Heart left ventricle (tissue), 13 donors: Measurements from ENCODE around the gene ZNF432.

Experiments
- CTCF ChIP-seq, 12 donors: fragments of 200-600 bp; sonication (generic) in 4 of 12; IDR thresholded peaks; one replicate each; pipeline versions ENCODE4 v1.5.0 to v1.8.0; 2018 to 2022; ENCODE audit warnings: antibody characterized with exemption in 12 of 12, mild to moderate bottlenecking in 5 of 12
- POLR2A ChIP-seq, 2 donors: fragments of 450-650 bp; IDR thresholded peaks; one replicate each; pipeline ENCODE4 v1.6.1; 2017; ENCODE audit warnings: antibody characterized with exemption in 2 of 2, mild to moderate bottlenecking in 2 of 2, moderate library complexity in 2 of 2
- donor health status: ischemic (EF 13 %, LVEDD 7.1; RV severe dilation, severe dysfunction).
- donor health status: DM: no; HTN: yes; CAD: no.
- donor health status: DM: no; HTN: no; CAD: no.
- donor health status: ischemic (EF 25% LVEDD 6.9; RV normal size, moderate dysfunction).
- donor health status: ischemic (EF 25% LVEDD 5.7; RV mildly dilated, moderate dysfunction).
- donor health status: ischemic (EF 35%, LVEDD 5.7; RV mildly dilated, moderate dysfunction).
- donor health status: nonischemic (EF 11% LVEDD 7.7; RV severe dilation, severe dysfunction).
- donor health status: DM: yes; HTN: yes; CAD: no.
- donor health status: PGD.
- donor health status: ischemic (EF 29% LVEDD 5.4; RV normal size, mild dysfunction).
- donor health status: nonischemic (EF 23%, LVEDD 6.1; RV moderate dilation, normal function).

- TF ChIP-seq CTCF (IDR thresholded peaks at IDR 0.05) (no peak), POLR2A (IDR thresholded peaks at IDR 0.05) (no peak)
Measured at GRCh38 chr19:52039169-52039568, 9.5 kb downstream of the ZNF432 start.
